Thyroid gland (tissue), 4 donors: ENCODE measurements around the gene MYL3.

ENCODE experiments used
- POLR2A ChIP-seq, 2 donors: fragments of 450-650 bp; IDR thresholded peaks; one replicate each; pipeline ENCODE4 v1.6.1; 2017; ENCODE audit warnings: antibody characterized with exemption in 2 of 2, mild to moderate bottlenecking in 2 of 2, moderate library complexity in 1 of 2
- TF ChIP-seq, protein P1 (sequence below), 6 experiments: fragments of 200-600 bp in 3 of 6; fragments of 450-650 bp in 3 of 6; sonication (generic) in 3 of 6; IDR thresholded peaks; one replicate each; pipeline ENCODE4 v1.5.1; 2016 to 2019; ENCODE audit warnings: antibody characterized with exemption in 6 of 6, mild to moderate bottlenecking in 2 of 6, inconsistent platforms in 1 of 6, moderate library complexity in 1 of 6

DNA sequence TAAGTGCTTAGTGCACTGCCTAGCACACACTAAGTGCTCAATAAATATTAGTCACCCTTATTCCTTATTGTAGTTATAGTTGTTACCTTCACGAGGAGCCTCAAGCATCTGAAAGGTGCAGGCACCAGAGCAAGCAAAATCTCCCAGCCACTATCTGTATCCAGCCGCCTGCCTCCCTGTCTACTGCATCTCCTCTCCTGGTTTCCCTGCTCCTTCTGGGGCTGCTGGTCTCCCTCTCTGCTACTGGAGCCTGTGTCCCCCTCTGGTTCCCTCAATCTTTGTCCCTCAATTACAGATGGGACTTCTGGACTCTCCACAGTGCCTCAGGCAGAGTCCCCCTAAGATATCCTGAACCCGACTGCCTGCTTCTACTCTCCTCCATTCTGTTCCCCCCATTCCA is 18.8 kb downstream of the MYL3 start:
- TF ChIP-seq, protein P1, sequence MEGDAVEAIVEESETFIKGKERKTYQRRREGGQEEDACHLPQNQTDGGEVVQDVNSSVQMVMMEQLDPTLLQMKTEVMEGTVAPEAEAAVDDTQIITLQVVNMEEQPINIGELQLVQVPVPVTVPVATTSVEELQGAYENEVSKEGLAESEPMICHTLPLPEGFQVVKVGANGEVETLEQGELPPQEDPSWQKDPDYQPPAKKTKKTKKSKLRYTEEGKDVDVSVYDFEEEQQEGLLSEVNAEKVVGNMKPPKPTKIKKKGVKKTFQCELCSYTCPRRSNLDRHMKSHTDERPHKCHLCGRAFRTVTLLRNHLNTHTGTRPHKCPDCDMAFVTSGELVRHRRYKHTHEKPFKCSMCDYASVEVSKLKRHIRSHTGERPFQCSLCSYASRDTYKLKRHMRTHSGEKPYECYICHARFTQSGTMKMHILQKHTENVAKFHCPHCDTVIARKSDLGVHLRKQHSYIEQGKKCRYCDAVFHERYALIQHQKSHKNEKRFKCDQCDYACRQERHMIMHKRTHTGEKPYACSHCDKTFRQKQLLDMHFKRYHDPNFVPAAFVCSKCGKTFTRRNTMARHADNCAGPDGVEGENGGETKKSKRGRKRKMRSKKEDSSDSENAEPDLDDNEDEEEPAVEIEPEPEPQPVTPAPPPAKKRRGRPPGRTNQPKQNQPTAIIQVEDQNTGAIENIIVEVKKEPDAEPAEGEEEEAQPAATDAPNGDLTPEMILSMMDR (IDR thresholded peaks at IDR 0.05) = no peak
- no peak for TF ChIP-seq POLR2A (IDR thresholded peaks at IDR 0.05)
